DMS79 (cell line): ENCODE data around the gene SH3RF1.
A peak's percentile ranks its signal among the peaks of the same experiment; 100 is the strongest.
"Not testable (repeated sequence)": the region's sequence is repeated elsewhere in the genome, so short reads cannot be mapped to it uniquely, and the experiment has no call there.

Experiments
- DNase-seq: peaks from one replicate; lab custom pipeline; 2025; lab: John Stamatoyannopoulos, UW

Gene SH3RF1

DNA sequence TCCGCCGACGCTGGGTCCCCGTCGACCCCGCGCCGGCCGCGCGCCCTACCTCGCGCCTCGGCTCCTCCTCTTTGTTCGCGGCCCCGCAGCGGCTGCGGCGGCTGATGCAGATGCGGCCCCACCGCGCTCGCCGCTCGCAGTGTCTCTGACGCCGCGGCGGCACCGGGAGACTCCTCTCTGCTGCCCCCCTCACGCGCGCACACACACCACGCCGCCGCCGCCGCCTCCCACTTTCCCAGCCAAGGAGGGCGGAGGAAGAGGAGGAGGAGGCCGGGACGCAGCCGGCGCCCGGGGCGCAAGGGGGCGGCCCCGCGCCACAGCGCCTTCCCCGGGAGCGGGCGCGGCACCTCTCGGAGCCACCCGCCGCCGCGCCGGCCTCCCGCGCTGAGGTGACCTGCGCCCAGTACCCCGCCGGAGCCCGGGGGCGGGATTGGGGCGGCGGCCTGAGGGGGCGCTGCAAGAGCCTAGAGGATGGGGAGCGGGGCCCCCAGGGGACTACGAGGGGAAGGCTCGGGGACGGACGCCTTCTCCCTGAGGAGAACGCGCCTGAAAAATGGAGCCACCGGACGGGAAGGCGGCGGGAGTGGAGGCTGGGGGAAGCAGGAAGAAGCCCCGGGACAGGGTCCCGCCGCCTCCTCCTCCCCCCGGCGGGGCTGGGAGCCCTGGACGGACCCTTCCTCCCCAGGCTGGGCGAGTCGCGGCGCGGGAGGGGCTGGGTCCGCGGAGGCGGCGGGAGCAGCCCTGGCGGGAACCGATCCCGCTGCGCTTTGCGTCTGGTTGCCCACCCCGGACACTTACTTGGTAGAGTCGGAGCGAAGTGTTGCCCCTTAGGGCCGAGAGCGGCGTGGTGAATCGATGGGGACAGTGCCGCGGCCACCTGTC is at the start of gene SH3RF1:
SH3RF1 (minus strand) TSS at position 147 of the 882 bp plus-strand sequence. CDS start 1,744 bp downstream, outside the sequence.
- DNase-seq = no peak

DNA sequence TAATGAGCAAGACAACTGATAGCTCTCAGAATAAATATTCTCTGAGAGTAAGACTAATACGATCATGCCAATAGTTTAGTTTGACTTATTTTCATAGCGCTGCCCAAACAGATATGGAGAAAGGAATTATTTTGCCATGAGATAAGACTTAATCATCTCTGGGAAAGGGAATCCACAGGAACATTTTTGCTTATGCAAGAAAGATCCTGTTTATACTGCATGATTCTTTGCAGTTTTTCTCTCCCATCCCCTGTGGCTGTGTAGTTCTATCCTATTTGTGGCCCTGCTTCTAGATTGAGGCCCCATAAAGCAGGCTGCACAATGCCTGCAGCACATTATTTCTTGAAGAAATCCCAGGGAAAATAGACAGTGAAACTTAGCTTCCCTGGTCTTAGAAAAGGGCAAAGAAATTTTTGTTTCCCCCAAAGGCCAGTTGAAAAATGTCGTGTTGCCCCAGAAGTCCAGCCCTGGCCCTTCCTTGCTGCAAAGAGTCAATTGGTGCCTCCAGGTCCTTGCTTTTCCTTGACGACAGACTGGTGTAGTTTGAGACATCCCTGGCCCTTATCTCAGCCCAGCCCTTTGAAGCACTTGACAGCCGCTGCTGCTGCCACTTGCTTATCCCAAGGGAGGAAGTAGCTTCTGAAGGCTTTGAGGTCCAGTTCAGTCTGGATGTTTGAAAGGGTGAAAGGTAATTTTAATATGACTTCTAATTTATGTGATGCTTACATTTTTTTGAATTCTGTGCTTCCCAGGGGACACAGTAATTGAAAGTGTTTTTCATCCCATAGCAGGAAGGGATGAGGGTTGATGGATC is 45.0 kb upstream of the SH3RF1 start:
- DNase-seq = peak; percentile 10

DNA sequence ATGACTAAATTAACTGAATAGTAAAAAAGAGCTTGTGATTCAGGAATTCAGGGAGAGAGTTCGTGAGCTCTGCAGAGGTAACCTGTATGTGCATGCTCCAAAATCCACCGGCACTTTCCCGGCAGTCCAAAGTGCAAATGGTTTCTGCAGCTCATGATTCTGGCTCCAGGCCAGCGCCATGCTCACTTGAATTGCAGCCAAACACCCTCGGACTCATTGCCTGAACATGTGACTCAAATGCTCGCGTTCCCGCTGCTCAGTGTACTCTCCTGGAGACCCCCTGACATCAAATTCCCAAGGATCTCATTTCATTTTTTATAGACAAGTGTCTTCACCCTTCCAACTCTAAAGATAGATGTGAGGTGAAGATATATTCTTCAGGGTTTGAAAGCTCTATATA is 44.1 kb upstream of the SH3RF1 start:
- peak; percentile 46 for DNase-seq

DNA sequence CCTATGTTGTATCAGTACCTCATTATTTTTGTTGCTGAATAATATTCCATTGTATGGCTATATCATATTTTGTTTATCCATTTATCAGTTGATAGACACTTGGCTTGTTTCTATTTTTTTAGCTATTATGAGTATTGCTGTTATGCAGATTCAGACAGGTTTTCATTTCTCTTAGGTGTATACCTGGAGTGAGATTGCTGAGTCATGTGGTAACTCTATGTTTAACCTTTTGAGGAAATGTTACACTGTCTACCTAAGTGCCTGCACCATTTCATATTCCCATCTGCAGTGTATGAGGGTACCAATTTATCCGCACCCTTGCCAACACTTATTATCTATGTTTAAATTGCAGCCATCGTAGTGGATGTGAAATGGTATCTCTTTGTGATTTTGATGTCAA is 43.0 kb upstream of the SH3RF1 start:
- no peak for DNase-seq

DNA sequence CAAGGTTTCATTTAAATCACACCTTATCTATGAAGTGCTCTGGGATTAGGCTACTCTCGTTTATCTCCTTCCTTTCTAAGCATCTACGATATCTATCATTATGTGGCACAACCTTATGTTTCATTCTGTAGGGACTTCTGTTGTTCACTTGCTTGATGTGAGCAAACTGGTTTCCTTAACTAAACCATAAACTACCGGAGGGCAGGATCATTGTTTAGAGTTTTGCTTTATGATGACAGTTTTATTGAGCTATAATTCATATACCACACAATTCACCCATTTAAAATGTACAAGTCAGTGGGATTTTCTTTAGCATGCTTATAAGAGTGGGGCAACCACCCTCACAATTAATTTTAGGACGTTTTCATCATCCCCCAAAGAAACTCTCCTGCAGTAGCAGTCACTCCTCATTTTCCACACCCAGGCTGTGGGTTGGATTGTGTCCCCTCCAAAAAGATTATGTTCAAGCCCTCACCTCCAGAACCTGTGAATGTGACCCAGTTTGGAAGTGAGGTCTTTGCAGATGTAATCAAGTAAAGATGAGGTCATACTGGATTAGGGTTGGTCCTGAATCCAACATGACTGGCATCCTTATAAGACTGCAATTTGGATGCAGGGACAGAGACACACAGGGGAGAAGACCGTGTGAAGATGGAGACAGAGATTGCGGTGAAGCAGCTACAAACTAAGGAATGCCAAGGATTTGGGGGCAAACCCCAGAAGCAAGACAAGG is 42.1 kb upstream of the SH3RF1 start:
- DNase-seq = no peak

DNA sequence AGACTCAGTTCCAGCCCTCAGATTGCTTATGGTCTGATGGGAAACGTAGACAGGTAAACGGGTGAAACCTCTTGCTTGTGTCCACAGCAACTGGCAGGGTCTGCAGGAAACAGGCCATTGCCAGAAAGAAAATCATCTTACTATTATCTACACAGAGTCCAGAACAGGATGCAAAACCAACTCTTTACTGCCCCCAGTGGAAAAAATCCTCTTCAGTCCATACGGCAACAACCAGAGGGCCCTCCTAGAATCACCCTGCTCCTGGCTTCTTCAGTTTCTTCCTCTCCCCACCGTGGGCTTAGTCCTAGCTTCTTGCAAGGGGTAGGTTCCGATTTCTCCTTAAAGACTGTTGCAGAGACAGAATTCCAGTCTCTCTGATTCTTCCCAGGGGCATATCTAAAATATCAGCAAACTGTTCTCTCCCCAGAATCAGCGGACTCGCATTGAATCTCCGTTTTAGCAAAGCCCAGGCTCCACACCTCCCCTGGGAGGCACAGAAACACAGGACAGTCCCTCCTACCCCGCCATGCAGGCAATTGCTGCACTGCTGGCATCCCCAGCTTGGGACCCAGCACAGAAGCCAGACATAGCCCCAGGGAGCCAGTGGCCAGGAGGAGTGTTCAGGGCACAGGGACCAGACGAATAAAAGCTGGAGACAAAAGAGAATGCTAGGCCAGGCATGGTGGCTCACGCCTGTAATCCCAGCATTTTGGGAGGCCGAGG is 41.0 kb upstream of the SH3RF1 start:
- DNase-seq = no peak

DNA sequence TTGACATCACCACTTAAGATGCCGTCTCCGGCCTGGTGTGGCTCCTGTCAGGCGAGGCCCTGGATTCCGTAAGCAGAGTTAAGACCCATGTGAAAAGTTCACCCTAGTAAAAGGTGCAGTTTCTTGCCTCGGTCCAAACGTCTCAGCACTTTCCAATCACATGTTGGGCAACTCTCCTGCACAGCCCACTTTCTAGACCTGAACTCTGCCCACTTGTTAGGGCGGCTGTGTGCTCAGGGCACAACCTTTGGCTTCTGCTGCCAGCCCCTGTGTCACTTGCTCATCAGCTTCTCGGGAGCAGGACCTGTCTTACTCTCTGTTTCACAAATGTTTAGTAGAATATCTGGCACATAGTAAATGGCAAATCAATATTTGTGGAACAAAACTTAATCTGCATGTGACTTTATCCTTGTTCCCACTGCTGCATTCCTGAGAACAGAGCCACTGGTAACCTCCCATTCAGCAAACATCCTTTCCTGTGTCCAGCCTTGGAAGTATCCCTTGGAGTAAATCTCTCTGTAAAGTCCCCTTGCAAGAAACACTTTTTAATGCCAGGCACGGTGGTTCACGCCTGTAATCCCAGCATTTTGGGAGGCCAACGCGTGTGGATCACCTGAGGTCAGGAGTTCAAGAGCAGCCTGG is 38.7 kb upstream of the SH3RF1 start:
- no peak for DNase-seq

DNA sequence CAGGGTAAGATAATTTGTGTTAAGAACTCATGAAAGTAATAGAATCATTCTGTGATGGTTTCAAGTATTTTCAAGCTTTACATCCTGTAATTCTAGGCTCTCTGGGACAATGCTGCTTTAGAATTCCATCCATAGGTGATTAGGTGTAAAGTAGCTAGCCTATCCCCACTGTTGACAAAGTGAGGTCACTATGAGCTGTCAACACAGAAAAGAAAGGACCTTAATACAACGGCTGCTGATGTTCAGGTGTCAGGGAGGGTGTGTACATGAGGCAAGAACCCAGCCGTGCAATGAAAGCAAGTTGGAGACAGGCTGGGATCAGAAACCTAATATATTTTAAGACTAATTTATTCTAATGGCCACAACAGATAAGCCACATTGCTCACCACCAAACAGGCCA is 36.8 kb upstream of the SH3RF1 start:
- DNase-seq = no peak

DNA sequence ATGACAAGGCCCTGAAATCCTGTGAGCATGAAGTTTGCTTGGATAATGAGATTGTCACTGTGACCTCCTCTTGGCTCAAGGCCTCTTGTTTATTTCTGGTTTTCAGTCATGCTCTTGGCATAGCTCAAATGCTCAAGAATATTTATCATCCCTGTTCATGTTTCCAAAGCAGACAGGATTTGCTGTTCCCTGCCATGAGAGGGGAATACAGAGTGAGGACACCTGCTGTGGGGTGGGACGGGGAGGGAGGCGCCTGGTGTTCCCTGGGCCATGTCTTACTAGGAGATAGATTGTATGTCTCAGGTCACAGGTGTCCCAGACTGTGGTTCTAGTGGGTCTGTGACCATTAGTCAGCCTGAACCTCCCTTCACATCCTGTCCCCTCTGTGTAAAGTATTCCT is 34.9 kb upstream of the SH3RF1 start:
- DNase-seq = no peak

DNA sequence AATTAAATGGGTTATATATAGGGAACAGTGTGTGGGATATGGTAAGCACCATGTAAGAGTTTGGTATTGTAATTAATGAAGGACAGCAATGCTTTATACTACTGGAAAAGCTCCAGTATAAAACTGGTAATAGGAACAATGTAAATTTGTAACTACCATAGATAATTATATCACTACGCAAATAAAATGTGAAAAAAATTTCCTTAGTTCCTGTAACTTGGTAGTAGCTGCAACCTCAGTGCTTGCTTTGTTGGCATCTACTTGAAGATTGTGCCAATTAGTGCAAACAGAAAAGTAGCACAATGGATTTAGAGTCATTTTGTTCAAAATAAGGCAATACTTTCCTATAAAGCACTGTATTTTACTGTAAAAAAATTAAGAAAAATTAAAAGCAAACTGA is 34.4 kb upstream of the SH3RF1 start:
- DNase-seq = no peak

DNA sequence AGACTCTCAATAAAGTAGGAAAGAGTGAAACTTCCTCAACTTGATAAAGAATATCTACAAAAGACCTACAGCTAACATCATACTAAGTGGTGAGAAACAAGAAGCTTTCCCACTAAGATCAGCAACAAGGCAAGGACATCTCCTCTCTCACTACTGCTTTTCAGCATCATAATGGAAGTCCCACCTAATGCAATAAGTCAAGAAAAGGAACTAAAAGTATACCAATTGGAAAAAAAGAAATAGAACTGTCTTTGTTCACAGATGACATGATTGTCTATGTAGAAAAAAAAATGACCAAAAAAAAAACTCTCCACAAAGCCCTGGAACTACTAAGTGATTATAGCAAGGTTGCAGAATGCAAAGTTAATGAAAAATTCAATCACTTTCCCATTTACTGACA is 25.1 kb upstream of the SH3RF1 start:
- DNase-seq = no peak

DNA sequence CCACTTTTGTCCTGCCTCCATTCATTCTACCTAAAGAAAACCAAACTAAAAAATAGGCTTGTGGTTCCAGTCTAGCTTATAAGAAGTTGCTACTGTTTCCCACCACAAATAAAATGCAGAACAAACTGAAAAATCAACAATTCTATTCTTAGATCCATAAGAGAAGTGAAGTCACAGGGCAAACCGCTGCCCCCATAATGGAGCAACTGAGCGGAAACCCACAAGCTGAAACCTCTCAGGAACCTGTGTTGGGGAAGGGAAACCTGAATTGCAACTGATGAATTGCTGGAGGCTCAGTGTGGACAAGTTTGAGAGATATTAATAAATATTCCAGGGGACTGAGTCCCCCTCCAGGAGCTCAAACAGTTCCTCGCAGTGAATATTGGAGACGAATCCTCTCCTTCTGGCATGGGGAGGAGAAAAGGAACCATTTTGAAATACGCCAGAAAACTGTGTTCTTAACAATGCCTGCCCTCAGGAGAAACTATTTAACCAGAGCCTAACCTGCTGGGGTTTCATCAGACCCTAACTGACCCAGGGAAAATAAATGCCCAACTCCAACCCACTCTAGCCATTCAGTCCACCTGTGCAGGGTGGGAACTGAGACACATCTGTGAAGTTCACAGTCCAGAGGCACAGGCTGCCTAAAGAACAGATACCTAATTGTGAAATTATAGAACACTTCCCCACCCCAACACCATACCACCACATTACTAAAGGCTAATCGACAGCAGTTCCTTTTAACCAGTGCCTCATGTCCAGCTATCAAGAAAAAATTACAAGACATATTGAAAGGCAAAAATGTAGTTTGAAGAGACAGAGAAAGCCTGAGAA is 22.8 kb upstream of the SH3RF1 start:
- no peak for DNase-seq

DNA sequence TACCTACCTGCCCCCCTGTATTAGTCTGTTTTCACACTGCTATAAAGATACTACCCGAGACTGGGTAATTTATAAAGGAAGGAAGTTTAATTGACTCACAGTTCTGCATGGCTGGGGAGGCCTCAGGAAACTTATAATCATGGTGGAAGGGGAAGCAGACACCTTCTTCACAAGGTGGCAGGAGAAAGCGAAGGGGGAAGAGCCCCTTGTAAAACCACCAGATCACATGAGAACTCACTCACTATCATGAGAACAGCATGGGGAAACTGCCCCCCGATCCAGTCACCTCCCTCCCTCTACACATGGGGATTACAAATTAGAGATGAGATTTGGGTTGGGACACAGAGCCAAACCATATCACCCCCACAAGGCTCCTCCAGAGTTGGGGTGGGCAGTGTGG is 17.2 kb upstream of the SH3RF1 start:
- not testable (repeated sequence) for DNase-seq

DNA sequence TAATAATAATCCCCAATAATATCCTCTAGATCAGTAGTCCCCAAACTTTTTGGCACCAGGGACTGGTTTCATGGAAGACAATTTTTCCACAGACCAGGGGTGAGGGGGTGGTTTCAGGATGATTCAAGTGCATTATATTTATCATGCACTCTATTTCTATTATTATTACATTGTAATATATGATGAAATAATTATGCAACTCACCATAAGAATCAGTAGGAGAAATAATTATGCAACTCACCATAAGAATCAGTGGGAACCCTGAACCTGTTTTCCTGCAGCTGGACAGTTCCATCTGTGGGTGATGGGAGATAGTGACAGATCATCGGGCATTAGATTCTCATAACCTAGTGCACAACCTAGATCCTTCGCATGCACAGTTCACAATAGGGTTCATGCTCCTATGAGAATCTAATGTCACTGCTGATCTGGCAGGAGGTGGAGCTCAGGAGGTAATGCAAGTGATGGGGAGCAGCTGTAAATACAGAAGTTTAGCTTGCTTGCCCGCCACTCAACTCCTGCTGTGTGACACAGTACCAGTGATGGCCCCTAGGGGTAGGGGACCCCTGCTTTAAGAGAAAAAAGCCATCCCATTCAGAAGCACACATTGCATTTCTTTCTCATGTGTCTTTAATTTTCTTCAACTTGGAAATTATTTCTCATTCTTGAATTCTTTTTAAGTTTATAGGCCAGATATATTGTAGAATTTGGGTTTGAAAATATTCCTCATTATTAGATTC is 16.0 kb upstream of the SH3RF1 start:
- no peak for DNase-seq

DNA sequence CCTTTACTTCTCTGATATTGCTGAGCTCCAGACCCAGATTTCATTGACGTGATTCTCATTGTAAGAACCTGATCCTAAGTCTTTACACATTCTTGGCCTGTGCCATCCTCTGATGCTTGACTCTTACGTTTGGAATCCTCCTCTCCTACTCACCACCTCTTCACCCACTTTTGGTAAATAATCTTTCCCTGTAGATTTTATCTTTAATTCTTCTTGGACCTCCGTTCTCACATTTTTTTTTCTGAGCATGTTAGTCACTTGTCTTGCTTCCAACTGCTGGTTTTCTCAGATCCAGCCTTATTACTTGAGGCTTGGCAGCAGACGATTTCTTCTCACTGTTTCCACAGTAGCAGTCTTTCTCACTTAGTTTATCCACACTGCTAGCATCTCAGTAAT is 12.4 kb upstream of the SH3RF1 start:
- no peak for DNase-seq

DNA sequence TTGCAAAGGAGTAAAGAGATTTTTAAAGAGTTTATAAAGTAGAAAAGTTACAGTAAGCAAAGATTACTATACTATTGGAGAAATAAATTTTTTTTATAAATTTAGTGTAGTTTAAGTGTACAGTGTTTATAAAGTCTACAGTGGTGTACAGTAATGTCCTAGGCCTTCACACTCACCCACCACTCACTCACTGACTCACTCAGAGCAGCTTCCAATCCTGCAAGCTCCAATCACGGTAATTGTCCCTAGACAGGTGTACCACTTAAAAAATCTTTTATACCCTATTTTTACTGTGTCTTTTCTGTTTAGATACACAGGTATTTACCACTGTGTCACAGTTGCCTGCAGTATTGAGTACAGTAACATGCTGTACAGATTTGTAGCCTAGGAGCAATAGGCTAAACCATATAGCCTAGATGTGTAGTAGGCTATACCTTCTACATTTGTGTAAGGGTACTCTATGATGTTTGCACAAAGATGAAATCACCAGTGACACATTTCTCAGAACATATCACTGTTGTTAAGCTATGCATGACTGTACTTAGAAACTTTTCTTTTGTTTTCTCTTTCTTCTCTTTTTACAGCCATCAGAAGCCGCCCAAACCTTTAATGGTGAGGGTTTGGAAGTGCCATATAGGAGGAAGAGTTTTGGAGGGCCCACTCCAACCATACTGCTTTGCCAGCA is 11.8 kb upstream of the SH3RF1 start:
- no peak for DNase-seq

DNA sequence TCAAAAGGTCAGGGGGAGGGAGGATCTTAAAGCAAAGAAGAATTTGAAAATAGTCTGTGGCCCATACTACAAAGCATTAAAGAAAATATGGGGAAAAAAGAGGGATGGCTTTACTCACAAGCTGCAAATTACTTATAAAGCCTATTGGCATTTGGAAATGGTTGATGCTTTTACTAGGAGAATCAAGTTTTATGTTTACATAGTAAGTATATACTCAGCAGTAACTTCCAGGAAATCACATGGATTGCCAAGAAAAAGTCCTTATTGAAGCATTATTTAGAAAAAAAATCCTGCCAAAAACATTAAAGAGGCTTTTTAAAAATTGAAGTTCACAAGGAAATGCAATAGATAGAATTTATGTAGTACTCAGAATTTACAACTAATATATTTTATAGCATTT is 8.4 kb upstream of the SH3RF1 start:
- no peak for DNase-seq

DNA sequence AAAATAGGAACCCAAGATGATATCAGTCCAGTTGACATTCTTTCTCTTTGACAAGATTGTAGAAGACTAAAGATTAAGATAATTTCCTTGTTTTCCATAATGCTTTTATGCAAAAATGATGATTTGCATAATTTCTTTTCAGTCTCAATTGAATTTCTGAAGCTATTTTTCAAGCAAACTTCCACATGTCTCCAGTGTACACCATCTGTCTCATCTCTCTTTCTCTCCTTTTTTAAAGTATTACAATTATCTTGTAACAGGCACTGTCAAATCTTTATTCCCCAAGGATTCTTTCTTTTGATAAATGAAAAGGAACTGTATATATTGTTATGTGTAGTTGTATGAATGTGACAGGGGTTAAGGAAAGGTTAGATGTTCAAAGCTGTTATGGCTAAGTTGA is 7.9 kb upstream of the SH3RF1 start:
- no peak for DNase-seq

DNA sequence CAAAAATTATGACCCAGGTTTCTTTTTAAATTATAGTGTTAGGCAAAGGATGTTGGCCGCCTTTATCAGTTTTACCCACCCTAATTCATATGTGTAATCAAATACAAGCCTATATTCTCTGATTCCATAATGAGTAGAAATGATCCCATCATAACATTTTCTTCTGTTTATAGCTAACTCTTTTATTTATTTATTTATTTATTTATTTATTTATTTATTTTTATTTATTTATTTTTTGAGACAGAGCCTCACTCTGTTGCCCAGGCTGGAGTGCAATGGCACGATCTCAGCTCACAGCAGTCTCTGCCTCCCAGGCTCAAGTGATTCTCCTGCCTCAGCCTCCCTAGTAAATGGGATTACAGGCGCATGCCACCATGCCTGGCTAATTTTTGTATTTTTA is 7.1 kb upstream of the SH3RF1 start:
- not testable (repeated sequence) for DNase-seq
